HG02798 (cell line): ENCODE data around the gene CYTH4.

Source experiments
- ATAC-seq: cut with Tn5 transposase; IDR thresholded peaks from one replicate; pipeline ENCODE4 v1.9.1; 2021; ENCODE audit warnings: mild to moderate bottlenecking; ENCODE audit not compliant: unreplicated experiment, poor library complexity

Gene CYTH4

DNA sequence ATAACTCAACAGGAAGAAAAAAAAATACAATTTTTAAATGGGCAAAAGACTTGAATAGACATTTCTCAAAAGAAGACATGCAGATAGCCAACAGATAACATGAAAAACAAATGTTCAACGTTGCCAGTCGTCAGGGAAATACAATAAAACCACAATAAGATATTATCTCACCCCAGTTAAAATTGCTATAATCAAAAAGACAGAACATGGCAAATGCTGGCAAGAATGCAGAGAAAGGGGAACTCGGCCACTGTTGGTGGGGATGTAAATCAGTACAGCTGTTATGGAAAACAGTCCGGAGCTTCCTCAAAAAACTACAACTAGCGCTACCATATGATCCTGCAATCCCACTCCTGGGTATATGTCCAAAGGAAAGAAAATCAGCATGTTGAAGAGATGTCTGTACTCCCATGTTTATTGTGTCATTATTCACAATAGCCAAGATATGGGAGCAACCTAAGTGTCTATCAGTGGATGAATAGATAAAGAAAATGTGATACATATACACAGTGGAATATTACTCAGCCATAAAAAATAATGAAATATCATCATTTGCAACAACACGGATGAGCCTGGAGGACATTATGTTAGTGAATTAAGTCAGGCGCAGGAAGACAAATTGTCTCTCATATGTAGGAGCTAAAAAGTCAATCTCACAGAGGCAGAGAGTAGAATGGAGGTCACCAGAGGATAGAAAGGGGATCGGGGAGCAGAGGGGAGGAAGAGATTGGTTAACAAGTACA is 12.2 kb upstream of the CYTH4 start:
- ATAC-seq = no peak

DNA sequence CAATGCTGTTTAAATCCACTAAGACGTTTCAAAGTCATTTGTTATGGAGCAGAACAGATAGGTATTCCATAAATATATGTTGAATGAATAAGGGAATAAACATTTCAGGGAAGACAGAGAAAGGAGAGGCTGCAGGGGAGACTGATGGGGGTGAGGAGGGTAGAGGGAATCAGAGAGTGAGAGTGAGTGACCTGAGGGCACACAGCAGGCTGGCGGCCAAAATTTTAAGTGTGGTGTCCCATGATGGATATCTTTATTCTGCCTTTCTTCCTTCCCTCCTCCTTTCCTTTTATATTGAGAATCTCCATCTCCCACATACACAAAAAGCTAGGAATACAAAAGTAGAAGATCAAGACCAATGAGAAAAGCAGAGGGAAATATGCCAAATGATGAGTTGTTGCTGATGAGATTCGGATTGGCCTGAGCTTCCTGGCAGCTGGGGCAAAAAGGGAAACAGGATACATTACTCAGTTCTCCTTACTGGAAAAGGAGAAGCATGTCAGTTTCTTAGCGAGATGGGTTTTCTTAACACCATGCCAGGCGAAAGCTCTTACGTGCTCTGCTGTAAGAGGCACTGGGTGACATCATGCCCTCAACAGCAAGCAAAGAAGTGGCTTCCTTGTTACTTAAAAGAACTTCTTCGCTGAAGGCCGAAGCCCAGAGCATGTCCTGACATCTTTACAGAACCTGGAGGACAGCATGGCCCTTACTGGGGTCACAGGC is 11.2 kb upstream of the CYTH4 start:
- no peak for ATAC-seq

DNA sequence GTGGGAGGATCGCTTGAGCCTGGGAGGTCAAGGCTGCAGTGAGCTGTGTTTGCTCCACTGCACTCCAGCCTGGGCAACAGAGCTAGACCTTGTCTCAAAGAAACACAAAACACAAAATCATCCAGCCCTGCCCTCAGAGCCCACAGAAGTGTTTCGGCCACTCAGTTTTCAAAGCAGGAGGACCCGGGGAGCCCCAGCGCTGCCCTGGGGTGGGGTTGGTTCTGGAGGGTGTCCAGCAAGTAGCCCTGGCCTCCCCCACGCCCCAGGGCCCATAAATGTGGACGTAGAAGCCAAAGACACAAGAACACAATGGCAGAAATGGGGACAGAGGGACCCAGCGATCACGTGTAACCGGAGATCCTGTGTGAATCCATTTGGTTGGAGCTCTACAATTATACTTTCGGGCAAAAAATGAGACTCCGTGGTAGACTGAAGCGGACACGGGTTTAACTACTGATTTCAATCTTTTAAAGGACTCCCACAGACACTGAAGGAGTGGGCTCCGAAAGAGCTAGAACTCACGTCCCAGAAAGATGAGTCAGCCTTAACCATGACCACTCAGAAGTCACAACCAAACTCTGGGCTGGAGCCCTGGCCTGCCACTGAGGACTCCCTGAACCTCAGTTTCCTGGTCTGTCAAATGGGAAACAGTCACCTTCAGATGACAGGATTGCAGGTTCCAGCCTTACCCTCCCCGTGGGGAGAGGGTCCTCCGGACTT is 9.0 kb upstream of the CYTH4 start:
- ATAC-seq = peak; percentile 51

DNA sequence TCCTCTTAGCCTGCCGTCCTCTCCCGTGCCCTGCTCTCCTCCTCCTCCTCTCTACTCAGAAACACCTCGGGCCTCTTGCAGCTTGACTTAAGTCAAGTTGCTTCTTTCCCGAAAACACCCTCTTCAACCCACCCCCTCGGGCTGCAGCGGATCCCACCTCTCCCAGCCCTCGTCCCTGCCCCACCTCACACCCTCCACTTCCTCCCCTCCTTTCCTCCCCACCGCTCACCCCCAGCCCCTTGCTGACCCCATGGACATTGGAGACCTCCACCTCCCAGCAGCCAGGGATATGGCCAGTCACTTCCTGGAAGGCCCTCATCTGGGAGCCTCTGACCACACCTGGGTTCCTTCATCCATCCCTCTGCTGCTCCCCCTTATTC is 8.5 kb upstream of the CYTH4 start:
- ATAC-seq = no peak

DNA sequence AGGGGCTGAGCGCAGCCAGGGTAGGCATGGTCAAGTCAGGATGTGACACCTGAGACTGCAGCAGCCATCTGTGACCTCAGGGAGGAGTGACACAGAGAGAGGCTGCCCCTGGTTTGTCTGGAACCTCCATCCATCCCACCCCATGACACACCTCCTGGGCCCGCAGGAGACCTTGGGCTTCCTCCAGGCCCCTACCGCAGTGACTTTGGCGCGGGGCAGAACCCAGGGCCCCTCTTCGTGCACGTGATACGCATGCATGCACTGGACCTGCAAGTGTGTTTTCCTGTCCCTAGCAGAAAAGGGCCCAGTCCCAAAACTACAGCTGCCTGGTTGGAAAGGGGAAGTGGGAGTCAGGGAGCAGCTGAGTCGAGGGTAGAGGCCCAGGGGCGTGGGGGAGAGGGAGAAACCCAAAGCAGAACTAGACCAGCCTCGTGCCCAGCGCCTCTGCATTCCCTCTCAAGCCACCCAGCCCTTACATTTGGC is 7.9 kb upstream of the CYTH4 start:
- ATAC-seq = peak; percentile 37

- ATAC-seq = no peak
These were observed 7.2 kb upstream of the CYTH4 start for GRCh38 chr22:37275134-37275533.

DNA sequence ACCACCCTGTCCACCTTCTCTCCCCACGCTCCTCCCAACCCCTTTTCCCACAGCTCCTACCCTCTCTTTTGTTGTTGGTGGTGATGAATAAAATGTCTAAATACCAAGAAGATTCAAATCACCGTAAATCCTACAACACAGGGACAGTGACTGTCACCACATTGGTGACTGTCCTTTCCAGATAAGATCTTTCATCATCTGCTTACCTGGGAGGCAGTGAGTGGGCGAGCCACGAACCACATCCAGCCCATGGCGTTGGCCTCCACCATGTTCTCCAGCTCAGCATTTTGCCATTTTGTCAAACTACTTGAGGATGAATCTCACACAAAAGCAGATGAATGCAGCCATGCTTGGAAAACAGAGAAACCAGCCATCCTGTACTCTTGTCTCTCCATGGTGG is 6.7 kb upstream of the CYTH4 start:
- ATAC-seq = no peak

DNA sequence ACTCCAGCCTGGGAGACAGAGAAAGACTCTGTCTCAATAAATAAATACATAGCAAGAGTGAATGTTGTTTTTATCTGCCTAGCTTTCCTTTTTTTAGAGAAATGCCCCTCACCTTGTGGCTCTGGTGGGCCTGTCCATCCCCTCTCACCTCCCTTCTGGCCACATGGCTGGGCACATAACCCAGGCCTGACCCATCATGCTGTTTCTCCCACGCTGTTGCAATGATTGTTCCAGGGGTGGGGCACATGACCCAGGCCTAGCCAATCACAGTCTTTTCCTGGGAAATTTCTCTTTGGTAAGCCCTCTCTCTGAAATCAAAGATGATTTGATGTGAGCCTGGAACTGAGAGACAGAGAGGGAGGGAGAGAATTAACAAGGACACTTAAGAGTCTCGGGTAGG is 5.5 kb upstream of the CYTH4 start:
- no peak for ATAC-seq

DNA sequence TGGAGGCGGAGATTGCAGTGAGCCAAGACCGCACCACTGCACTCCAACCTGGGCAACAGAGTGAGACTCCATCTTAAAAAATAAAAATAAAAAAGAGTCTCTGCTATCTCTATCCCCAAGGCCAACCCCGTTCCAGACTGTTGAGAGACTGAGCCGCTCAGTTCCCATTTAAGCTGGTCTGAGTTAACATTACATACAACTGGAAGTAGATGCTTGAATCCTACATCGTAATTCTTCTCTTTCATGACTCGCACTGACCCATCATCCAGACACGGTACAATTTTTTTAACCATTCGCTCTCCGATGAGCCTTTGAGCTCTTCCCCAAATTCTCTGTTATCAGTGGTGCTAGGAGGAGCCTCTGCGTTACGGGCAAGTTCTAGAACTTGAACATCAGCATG is 4.9 kb upstream of the CYTH4 start:
- ATAC-seq = no peak

DNA sequence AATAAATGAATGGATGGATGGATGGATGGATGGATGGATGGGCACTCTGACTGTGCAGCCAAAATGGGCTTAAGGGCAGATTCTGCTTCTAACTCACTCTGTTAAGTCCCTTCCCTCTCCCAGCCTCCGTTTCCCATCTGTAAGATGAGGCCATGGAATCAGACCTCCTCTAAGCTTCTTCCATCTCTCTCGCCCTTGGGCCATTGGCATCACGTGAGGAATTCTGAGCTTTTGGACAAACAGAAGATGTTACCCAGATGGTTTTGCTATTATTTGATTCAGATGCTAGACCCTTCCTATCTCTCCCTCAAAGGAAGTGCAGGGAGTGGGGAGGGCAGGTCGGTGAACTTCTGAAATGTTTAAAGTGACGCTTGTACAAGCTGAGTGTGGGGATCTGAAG is 4.0 kb upstream of the CYTH4 start:
- ATAC-seq = no peak

GRCh38 chr22:37279331-37280181 is 2.8 kb upstream of the CYTH4 start:
- ATAC-seq = no peak

- no peak for ATAC-seq
These were observed 1.6 kb upstream of the CYTH4 start for GRCh38 chr22:37280718-37281117.

DNA sequence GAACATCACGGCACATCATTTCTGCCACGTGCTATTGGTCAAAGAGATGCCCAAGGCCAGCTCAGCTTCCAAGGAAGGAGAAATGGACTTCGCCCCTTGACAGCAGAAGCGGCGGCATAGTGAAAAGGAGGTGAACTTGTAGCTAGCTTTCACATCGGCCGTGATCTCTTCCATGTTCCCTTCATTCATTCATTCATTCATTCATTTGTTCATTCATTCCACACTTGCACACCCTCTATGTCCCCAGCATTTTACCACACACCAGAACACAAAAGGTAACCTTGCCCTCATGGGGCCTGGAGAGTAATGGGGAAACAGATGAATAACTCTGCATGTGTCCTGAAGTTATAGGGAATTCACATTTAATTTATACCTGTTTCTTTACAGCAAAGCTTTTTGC is 1.1 kb upstream of the CYTH4 start:
- ATAC-seq = no peak

GRCh38 chr22:37281646-37282384 is 493 bp upstream of the CYTH4 start:
- ATAC-seq = no peak

GRCh38 chr22:37283393-37283937 is 1.2 kb downstream of the CYTH4 start:
- ATAC-seq = peak; percentile 29

DNA sequence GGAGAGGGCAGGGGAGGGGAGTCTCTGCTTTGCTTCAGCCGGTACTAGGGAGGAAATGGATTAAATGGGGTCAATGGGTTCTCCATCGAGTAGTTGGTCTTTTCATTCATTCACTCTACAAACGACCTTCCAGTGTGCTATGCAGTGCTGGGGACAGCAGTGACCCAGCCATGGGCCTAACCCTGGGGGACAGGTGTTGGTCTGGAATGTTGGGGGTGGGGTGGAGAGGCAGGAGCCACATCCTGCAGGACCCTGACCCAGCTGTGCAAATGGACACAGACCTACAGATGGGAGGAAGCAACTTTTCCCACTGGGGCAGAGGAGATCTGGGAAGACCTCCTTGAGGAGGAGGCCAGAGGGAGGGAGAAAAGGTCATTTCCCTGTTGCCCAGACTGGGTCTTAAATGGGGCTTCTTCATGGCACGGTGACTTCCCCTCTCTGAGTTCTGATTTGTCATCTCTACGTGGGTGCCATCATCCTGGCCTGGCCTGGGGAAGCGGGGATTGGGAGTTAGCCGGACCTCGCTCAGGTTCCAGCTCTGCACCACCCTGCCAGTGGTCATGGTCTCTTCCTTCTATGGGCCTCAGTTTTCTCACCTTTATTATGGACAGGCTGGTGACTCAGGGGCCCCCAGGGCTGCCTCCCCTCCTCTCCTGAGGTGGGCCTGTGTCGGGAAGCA is 2.0 kb downstream of the CYTH4 start:
- no peak for ATAC-seq

GRCh38 chr22:37284805-37285355 is 2.6 kb downstream of the CYTH4 start:
- ATAC-seq = no peak

DNA sequence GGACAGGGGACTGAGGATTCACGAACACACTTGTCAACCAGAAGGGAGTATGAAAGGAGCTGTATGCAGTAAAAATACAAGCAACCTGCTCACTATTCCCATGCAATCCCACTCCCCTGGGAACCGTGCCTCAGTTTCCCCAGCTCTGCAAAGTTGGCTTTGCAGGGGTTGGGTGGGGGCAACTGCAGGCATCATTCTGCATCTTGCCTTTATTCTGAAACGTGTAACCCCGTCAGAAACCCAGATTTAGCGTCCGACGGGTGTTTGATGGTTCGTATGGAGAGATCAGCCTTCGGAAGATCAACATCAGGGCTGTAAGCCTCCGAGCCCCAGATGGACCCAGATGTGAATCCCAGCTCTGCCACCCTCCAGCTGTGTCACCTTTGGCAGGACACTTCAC is 3.6 kb downstream of the CYTH4 start:
- ATAC-seq = no peak

- ATAC-seq = no peak
These were observed 5.2 kb downstream of the CYTH4 start for GRCh38 chr22:37287550-37287951.
